ENCODE results near the gene ERI2. TPM values are rescaled to one million over a fixed set of nuclear protein-coding genes. Genes with fewer than 3 reads are reported as not detected.

ERI2 gene
- total and polyA plus RNA-seq, 12 donors = 3.2 to 13.6 (median 11.6) TPM

GRCh38 chr16:20830372-20830771 is 24.1 kb upstream of the ERI2 start:
- Histone ChIP-seq H3K9me3 (peaks cover 0 to 8% (median 0%) of the 10 kb centered on the region in 11 donors), H3K27ac (no peak overlapping the region), H3K36me3 (peaks cover 0 to 67% (median 0%) of the 10 kb centered on the region in 9 donors), H3K4me1 (peaks cover 0 to 19% (median 0%) of the 10 kb centered on the region in 9 donors), H3K27me3 (no peaks in the 10 kb centered on the region), H3K4me3 (no peak overlapping the region)
- no peak for ATAC-seq
- 81 to 89% methylated on average over 1 of the region's 1 CpG for WGBS, 2 donors
- no peak for TF ChIP-seq CTCF (IDR thresholded peaks at IDR 0.05)
- DNase-seq = no peak
- intact Hi-C loops (cut with DNase I) = no loop called here

DNA sequence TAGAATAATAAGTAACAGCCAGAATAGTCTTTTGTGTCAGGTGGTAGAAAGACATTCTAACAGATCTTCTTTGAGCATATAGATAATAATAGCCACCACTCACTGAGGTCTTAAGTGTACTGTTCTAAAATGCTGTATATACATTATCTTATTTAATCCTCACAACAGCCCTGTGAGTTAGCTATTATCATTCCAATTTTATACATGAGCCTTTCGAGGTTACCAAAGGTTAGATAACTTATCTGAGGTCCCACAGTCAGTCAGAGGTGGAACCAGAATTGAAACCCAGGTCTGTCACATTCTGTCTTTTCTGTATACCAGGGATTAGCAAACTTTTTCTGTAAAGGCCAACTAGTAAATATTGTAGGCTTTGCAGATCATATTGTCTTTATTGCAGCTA is 23.3 kb upstream of the ERI2 start:
- no peak for DNase-seq
- H3K27ac ChIP-seq = no peak overlapping the region
- peaks cover 0 to 5% (median 0%) of the 10 kb centered on the region in 11 donors for H3K9me3 ChIP-seq
- peaks cover 0 to 65% (median 0%) of the 10 kb centered on the region in 9 donors for H3K36me3 ChIP-seq
- H3K27me3 ChIP-seq = no peaks in the 10 kb centered on the region
- intact Hi-C loops (cut with DNase I) = no loop called here
- ATAC-seq = no peak
- H3K4me3 ChIP-seq = no peak overlapping the region
- peaks cover 0 to 19% (median 0%) of the 10 kb centered on the region in 9 donors for H3K4me1 ChIP-seq
- TF ChIP-seq CTCF (IDR thresholded peaks at IDR 0.05) = no peak
- WGBS, 2 donors = 84 to 85% methylated on average over 1 of the region's 1 CpG

- ATAC-seq = no peak
- H3K27ac ChIP-seq = no peak overlapping the region
- no peak for DNase-seq
- no peaks in the 10 kb centered on the region for H3K27me3 ChIP-seq
- H3K4me1 ChIP-seq = peaks cover 0 to 9% (median 0%) of the 10 kb centered on the region in 9 donors
- TF ChIP-seq CTCF (IDR thresholded peaks at IDR 0.05) = no peak
- H3K4me3 ChIP-seq = no peak overlapping the region
- H3K36me3 ChIP-seq = peaks cover 0 to 60% (median 0%) of the 10 kb centered on the region in 9 donors
- H3K9me3 ChIP-seq = no peaks in the 10 kb centered on the region
- intact Hi-C loops (cut with DNase I) = no loop called here
- 38 to 43% methylated on average over 3 of the region's 3 CpGs for WGBS, 2 donors
These were observed 19.8 kb upstream of the ERI2 start for GRCh38 chr16:20826039-20826566.

DNA sequence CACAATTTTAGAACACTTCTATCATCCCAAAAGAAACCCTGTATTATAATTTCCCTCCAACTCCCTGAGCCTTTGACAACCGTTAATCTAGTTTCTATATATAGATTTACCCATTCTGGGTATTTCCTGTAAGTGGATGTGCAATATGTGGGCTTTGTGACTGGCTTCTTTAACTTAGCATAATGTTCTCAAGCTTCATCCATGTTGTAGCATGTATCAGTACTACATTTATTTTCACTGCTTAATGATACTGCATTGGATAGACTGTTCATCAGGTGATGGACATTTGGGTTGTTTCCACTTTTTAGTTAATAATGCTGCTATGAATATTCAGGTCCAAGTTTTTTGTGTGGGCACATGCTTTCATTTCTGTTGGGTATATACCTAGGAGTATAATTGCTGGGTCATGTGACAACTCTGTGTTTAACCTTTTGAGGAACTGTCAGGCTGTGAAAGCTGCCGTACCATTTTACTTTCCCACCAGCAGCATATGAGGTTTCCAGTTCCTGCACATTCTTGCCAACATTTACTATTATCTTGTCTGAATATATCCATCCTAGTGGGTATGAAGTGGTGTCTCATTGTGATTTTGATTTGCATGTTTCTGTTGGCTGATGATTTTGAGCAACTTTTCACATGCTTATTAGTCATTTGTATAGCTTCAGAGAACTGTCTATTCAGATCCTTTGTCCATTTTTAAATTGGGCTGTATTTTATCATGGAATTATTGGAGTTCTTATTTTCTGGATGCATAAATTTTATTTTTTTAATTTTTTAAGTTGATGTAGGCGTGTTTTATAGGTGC is 16.5 kb upstream of the ERI2 start:
- intact Hi-C loops (cut with DNase I) = no loop called here
- H3K27ac ChIP-seq = no peak overlapping the region
- TF ChIP-seq CTCF (IDR thresholded peaks at IDR 0.05) = no peak
- ATAC-seq (no peak), DNase-seq (no peak)
- peaks cover 0 to 46% (median 0%) of the 10 kb centered on the region in 9 donors for H3K36me3 ChIP-seq
- no peak overlapping the region for H3K4me3 ChIP-seq
- no peaks in the 10 kb centered on the region for H3K9me3 ChIP-seq
- peaks cover 0 to 9% (median 0%) of the 10 kb centered on the region in 9 donors for H3K4me1 ChIP-seq
- no peaks in the 10 kb centered on the region for H3K27me3 ChIP-seq
- WGBS, 2 donors = 71 to 74% methylated on average over 3 of the region's 3 CpGs
